OCI-LY7 (cell line): ENCODE measurements around the gene WDR18. TPM values are rescaled to one million over a fixed set of nuclear protein-coding genes. Genes with fewer than 3 reads are reported as not detected.

Experiments used
- BruUV-seq: library from RNA; stranded (reverse); fragments of 400-500 nt; replicated peaks from 2 replicates; lab custom pipeline; 2021; lab: Mats Ljungman, UMichigan
- CTCF ChIA-PET: fragments of 300-600 bp; sonication (Branson Sonifier 250); formaldehyde crosslinking; loops from one replicate; lab custom pipeline; 2022; ENCODE audit warnings: antibody characterized with exemption; ENCODE audit not compliant: unreplicated experiment; lab: Charles Lee
- POLR2A ChIA-PET: fragments of 300-600 bp; sonication (Branson Sonifier 250); formaldehyde crosslinking; loops from one replicate; lab custom pipeline; 2022; ENCODE audit warnings: antibody characterized with exemption; lab: Charles Lee
- DNase-seq: peaks from one replicate; pipeline ENCODE4 v3.0.0-alpha.2; 2015; ENCODE audit warnings: low spot score
- H2AFZ ChIP-seq: fragments of 200-600 bp; sonication (generic), shearing (Covaris generic); 2 replicates; pipeline ENCODE4 v1.6.1; 2014; ENCODE audit warnings: mild to moderate bottlenecking, antibody characterized with exemption, low read length, moderate library complexity
- H3K27ac ChIP-seq: fragments of 200-600 bp; sonication (generic); 2 replicates; pipeline ENCODE4 v1.5.1; 2014; ENCODE audit warnings: mixed run types, low read depth, mild to moderate bottlenecking, moderate library complexity, low read length, inconsistent platforms; ENCODE audit not compliant: poor library complexity, severe bottlenecking
- H3K36me3 ChIP-seq: fragments of 200-600 bp; sonication (generic); 2 replicates; pipeline ENCODE4 v1.6.1; 2014; ENCODE audit warnings: mild to moderate bottlenecking, antibody characterized with exemption, low read length, moderate library complexity, mixed read lengths; ENCODE audit not compliant: insufficient read depth
- H3K4me1 ChIP-seq: fragments of 200-600 bp; sonication (generic); 2 replicates; pipeline ENCODE4 v1.5.1; 2014; ENCODE audit warnings: mild to moderate bottlenecking, low read length; ENCODE audit not compliant: insufficient read depth, poor library complexity, severe bottlenecking
- H3K4me2 ChIP-seq: fragments of 200-600 bp; sonication (generic); 2 replicates; pipeline ENCODE4 v1.6.1; 2014; ENCODE audit warnings: mild to moderate bottlenecking, low read length
- H3K4me3 ChIP-seq: fragments of 200-600 bp; sonication (generic); 2 replicates; pipeline ENCODE4 v1.5.1; 2014; ENCODE audit warnings: mild to moderate bottlenecking, low read depth, low read length; ENCODE audit not compliant: poor library complexity, severe bottlenecking
- H3K79me2 ChIP-seq: fragments of 200-600 bp; sonication (generic); 2 replicates; pipeline ENCODE4 v1.6.1; 2016; ENCODE audit warnings: low read depth, mild to moderate bottlenecking, low read length, moderate library complexity, mixed read lengths; ENCODE audit not compliant: insufficient read depth
- H3K9me2 ChIP-seq: fragments of 200-600 bp; sonication (generic); 2 replicates; pipeline ENCODE4 v1.6.1; 2016; ENCODE audit warnings: mild to moderate bottlenecking, low read length, mixed read lengths; ENCODE audit not compliant: insufficient read depth
- H3K9me3 ChIP-seq: fragments of 200-600 bp; sonication (generic); 2 replicates; pipeline ENCODE4 v1.6.1; 2014; ENCODE audit warnings: mild to moderate bottlenecking, mixed run types, low read length, mixed read lengths
- H4K20me1 ChIP-seq: fragments of 200-600 bp; sonication (generic); 2 replicates; pipeline ENCODE4 v1.6.1; 2014; ENCODE audit warnings: mild to moderate bottlenecking, antibody characterized with exemption, low read length, moderate library complexity, mixed read lengths; ENCODE audit not compliant: insufficient read depth
- CTCF ChIP-seq: fragments of 200-600 bp; sonication (generic); conservative IDR thresholded peaks from 2 replicates; pipeline ENCODE4 v1.5.1; 2014; ENCODE audit warnings: mild to moderate bottlenecking, antibody characterized with exemption, low read length, moderate library complexity, mixed read lengths
- EZH2phosphoT487 ChIP-seq: fragments of 200-600 bp; sonication (generic); IDR thresholded peaks from 2 replicates; pipeline ENCODE4 v1.6.1; 2018; ENCODE audit warnings: low read depth, borderline replicate concordance, mild to moderate bottlenecking, mixed run types, antibody characterized with exemption, low read length, moderate library complexity, mixed read lengths
- intact Hi-C: fragments of 100-400 bp; cut with micrococcal nuclease; formaldehyde crosslinking; loops from one replicate; pipeline ENCODE4 v1.10.0; 2022; ENCODE audit not compliant: unreplicated experiment
- total RNA-seq, 2 experiments: library from RNA; depleted of rRNA in 1 of 2; stranded (reverse); fragments of >200 nt in 1 of 2; shearing (Covaris generic) in 1 of 2; gene quantifications; 2 replicates each; pipeline ENCODE4 v1.2.3, GENCODE V29; 2014 to 2022

Gene WDR18
- total RNA-seq, 2 experiments from 2014 or later: 51.4 to 74.7 TPM

GRCh38 chr19:1010586-1011510, 26.7 kb downstream of the WDR18 start:
- no peak for TF ChIP-seq CTCF
- no peak for TF ChIP-seq EZH2phosphoT487
- ChIA-PET CTCF (no interaction called here), POLR2A (no interaction called here)
- H3K4me3 ChIP-seq: no peak overlapping the region
- no peak overlapping the region for H2AFZ ChIP-seq
- H4K20me1 ChIP-seq: no peaks in the 10 kb centered on the region
- H3K4me2 ChIP-seq: no peak overlapping the region
- peaks cover 85% of the 10 kb centered on the region for H3K36me3 ChIP-seq
- H3K4me1 ChIP-seq: no peaks in the 10 kb centered on the region
- no peaks in the 10 kb centered on the region for H3K9me3 ChIP-seq
- intact Hi-C loops: no loop called here
- no TSS peak for BruUV-seq
- H3K9me2 ChIP-seq: no peaks in the 10 kb centered on the region
- peaks cover 12% of the 10 kb centered on the region for H3K79me2 ChIP-seq
- H3K27ac ChIP-seq: no peak overlapping the region
- DNase-seq: no peak

- Histone ChIP-seq H3K9me2 (no peaks in the 10 kb centered on the region), H3K36me3 (peaks cover 85% of the 10 kb centered on the region), H3K27ac (no peak overlapping the region), H4K20me1 (no peaks in the 10 kb centered on the region), H3K4me2 (no peak overlapping the region), H3K9me3 (no peaks in the 10 kb centered on the region), H3K4me1 (peaks cover 5% of the 10 kb centered on the region), H2AFZ (no peak overlapping the region), H3K4me3 (no peak overlapping the region), H3K79me2 (peaks cover 22% of the 10 kb centered on the region)
- ChIA-PET CTCF (no interaction called here), POLR2A (no interaction called here)
- TF ChIP-seq EZH2phosphoT487 (no peak), CTCF (no peak)
- DNase-seq: no peak
- intact Hi-C loops: no loop called here
- BruUV-seq: no TSS peak
Observed at GRCh38 chr19:1011831-1012333, 27.7 kb downstream of the WDR18 start.

- H3K27ac ChIP-seq: no peak overlapping the region
- no peaks in the 10 kb centered on the region for H3K9me3 ChIP-seq
- peaks cover under 1% of the 10 kb centered on the region; the same call in 1 of the 2 replicates for H4K20me1 ChIP-seq
- ChIA-PET CTCF (no interaction called here), POLR2A (no interaction called here)
- BruUV-seq: no TSS peak
- intact Hi-C loops: no loop called here
- H3K4me2 ChIP-seq: no peak overlapping the region
- H3K4me1 ChIP-seq: peaks cover 10% of the 10 kb centered on the region
- no peak overlapping the region for H3K4me3 ChIP-seq
- no peaks in the 10 kb centered on the region for H3K9me2 ChIP-seq
- TF ChIP-seq CTCF: no peak
- no peak for TF ChIP-seq EZH2phosphoT487
- H3K36me3 ChIP-seq: peaks cover 82% of the 10 kb centered on the region
- no peak for DNase-seq
- H3K79me2 ChIP-seq: peaks cover 27% of the 10 kb centered on the region
- no peak overlapping the region for H2AFZ ChIP-seq
Observed at GRCh38 chr19:1012334-1012733, 28.2 kb downstream of the WDR18 start.
